OCI-LY7 (cell line): ENCODE data around the gene CREB5.

Experiments
- EZH2phosphoT487 ChIP-seq: fragments of 200-600 bp; sonication (generic); IDR thresholded peaks from 2 replicates; pipeline ENCODE4 v1.6.1; 2018; ENCODE audit warnings: low read depth, borderline replicate concordance, mild to moderate bottlenecking, mixed run types, antibody characterized with exemption, low read length, moderate library complexity, mixed read lengths
- TF ChIP-seq, protein P1 (sequence below): fragments of 200-600 bp; sonication (generic); conservative IDR thresholded peaks from 2 replicates; pipeline ENCODE4 v1.5.1; 2014; ENCODE audit warnings: mild to moderate bottlenecking, antibody characterized with exemption, low read length, moderate library complexity, mixed read lengths

DNA sequence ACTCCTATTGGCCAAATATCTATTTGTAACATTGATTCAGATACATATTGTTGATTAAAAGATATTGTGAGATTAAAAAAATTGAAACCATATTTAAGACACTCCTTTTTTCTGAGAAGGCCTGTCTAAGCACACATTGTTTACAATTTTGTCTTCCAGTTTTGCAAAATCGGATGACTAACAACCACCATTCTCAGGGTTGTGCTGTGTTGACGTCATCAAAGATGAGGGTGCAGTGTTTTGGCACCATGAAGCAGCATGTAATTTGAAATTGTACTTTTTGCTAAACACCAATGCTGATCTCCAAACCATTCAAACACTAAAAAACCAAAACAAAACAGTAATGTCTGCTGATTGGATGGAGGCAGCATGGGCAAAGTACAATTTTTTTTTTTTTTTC is 7.4 kb downstream of the CREB5 start:
- TF ChIP-seq, protein P1, sequence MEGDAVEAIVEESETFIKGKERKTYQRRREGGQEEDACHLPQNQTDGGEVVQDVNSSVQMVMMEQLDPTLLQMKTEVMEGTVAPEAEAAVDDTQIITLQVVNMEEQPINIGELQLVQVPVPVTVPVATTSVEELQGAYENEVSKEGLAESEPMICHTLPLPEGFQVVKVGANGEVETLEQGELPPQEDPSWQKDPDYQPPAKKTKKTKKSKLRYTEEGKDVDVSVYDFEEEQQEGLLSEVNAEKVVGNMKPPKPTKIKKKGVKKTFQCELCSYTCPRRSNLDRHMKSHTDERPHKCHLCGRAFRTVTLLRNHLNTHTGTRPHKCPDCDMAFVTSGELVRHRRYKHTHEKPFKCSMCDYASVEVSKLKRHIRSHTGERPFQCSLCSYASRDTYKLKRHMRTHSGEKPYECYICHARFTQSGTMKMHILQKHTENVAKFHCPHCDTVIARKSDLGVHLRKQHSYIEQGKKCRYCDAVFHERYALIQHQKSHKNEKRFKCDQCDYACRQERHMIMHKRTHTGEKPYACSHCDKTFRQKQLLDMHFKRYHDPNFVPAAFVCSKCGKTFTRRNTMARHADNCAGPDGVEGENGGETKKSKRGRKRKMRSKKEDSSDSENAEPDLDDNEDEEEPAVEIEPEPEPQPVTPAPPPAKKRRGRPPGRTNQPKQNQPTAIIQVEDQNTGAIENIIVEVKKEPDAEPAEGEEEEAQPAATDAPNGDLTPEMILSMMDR = no peak
- no peak for TF ChIP-seq EZH2phosphoT487
